CD4-positive, alpha-beta T cell treated with Interleukin-17A for 4 hours (primary cell): ENCODE results near the gene CWC27.

Source experiments
- DNase-seq: peaks from one replicate; pipeline ENCODE4 v3.0.0-alpha.2; 2020; ENCODE audit warnings: mixed read lengths

Gene CWC27

GRCh38 chr5:65043843-65044359 lies 275.2 kb downstream of the CWC27 start:
- no peak for DNase-seq

- DNase-seq = no peak
These were observed 278.5 kb downstream of the CWC27 start for GRCh38 chr5:65047225-65047624.

GRCh38 chr5:65047948-65048690 lies 279.4 kb downstream of the CWC27 start:
- no peak for DNase-seq

GRCh38 chr5:65050140-65050539 lies 281.4 kb downstream of the CWC27 start:
- no peak for DNase-seq

- DNase-seq = no peak
These were observed 282.2 kb downstream of the CWC27 start for GRCh38 chr5:65050826-65051498.

- no peak for DNase-seq
These were observed 287.2 kb downstream of the CWC27 start for GRCh38 chr5:65055938-65056337.

GRCh38 chr5:65059681-65060598 lies 291.2 kb downstream of the CWC27 start:
- no peak for DNase-seq

GRCh38 chr5:65061250-65061973 lies 292.7 kb downstream of the CWC27 start:
- DNase-seq = no peak

GRCh38 chr5:65061974-65062353 lies 293.2 kb downstream of the CWC27 start:
- no peak for DNase-seq

- no peak for DNase-seq
These were observed 293.8 kb downstream of the CWC27 start for GRCh38 chr5:65062469-65063083.

- DNase-seq = no peak
These were observed 296.3 kb downstream of the CWC27 start for GRCh38 chr5:65065001-65065511.

- DNase-seq = no peak
These were observed 297.8 kb downstream of the CWC27 start for GRCh38 chr5:65066387-65067146.

GRCh38 chr5:65067147-65067506 lies 298.4 kb downstream of the CWC27 start:
- DNase-seq = no peak
